ENCODE data around the gene NOA1.

Gene NOA1

DNA sequence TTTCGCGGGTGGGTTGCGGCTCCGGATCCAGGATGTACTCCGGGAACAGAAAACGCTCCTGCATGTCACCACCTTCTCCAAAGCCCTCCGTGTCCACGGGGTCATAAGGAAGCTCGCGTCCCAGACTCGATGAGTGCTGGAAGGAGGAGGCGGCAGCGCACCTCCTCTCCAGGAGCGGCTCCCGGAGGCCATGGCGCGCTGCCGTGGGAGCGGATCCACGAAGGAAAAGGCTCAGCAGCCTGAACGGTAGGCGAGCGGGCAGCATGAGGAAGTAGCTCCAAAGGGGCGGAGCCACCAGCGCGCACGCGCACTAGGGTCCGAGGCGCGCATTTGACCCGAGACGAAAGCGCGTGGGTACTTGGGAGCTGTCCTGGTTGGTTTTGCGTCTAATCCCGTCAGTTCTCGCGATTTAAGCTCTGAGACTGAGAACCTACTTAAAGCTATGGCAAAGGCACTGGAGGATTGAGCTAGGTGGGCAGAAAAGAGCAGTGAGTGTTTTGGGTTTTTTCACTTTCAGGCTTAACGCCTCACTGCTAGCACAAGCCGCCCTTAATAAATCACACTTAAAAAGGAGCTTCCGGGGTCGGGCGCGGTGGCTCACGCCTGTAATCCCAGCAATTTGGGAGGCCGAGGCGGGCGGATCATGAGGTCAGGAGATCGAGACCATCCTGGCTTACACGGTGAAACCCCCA, at the start of gene NOA1:
NOA1 (minus strand) TSS at position 286 of the 692 bp plus-strand sequence; CDS start at position 265, 21 bp downstream.
- no peak for TF ChIP-seq CTCF (IDR thresholded peaks at IDR 0.05; ENCODE audit: low read depth, low read length)
- peak; percentile 98 for DNase-seq (ENCODE audit: extremely low read depth, low read depth)

DNA sequence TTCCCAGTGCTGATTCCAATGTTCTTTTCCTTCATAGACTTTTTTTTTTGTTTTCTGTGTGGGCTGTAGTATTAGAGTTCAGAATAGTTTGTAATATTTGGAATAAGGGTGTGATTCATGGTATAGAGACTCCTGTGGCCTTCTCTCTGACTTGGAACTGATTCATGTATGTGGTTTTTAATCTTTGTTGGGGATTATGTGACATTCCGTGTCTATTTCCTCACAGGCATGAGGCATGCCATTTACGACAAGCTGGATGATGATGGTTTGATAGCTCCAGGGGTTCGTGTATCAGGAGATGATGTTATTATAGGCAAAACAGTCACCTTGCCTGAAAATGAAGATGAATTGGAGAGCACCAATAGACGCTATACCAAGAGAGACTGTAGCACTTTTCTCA, 45.7 kb upstream of the NOA1 start:
- peak; percentile 43 for DNase-seq (ENCODE audit: extremely low read depth, low read depth)
- TF ChIP-seq CTCF (IDR thresholded peaks at IDR 0.05; ENCODE audit: low read depth, low read length), result no peak

DNA sequence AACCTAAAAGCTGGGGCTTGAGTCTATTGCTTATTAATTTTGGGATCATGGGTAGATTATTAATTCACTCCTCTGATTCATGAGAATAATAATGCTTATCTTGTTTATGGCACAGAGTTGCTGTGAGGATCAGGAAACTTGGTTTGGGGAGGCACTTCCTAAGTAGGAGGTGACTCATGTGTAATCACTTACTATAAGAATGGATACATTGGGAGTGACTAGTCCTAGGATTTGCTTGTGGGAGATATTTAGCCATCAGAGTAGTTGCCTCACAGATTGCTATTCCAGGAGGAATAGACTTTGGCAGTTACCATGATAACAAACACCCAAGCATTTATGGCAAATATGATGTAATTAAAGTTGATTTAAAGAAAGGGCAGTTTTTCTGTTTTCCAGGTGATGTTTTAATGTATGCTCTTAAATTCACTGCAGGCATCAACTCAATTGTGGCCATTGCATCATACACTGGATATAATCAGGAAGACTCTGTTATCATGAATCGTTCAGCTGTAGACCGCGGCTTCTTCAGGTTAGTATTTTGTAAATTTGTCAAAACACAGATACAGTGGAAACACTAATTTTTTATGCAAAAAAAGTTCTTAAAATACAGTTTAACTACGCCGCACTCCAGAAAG, 43.2 kb upstream of the NOA1 start:
- DNase-seq (ENCODE audit: extremely low read depth, low read depth), result no peak

GRCh38 chr4:57018980-57019379, 41.6 kb upstream of the NOA1 start:
- TF ChIP-seq CTCF (IDR thresholded peaks at IDR 0.05; ENCODE audit: low read depth, low read length), result peak; percentile 14
- no peak for DNase-seq (ENCODE audit: extremely low read depth, low read depth)

More for the DNA sequence above, 43.2 kb upstream of the NOA1 start:
- no peak for TF ChIP-seq CTCF (IDR thresholded peaks at IDR 0.05; ENCODE audit: low read depth, low read length)

DNA sequence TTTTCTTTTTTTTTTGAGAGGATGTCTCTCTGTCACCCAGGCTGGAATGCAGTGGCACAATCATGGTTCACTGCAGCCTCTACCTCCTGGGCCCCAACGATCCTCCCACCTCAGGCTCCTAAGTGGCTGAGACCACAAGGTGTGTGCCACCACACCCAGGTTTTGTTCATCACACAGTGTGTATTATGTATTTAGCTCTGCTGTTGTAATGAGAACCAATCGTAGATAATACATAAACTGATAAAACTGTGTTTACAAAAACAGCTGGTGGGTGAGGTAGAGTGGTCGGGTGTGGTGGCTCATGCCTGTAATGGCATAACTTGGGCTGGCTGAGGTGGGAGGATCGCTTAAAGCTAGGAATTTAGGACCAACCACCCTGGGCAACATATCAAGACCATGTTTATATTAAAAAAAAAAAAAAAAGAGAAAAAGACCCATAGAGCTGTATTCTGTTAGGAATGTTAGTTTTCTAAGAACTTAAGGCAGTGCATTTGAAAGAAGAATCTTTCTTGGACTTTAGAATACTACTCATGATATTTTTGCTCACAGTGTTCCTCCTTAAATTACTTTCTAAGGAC, 36.2 kb upstream of the NOA1 start:
- TF ChIP-seq CTCF (IDR thresholded peaks at IDR 0.05; ENCODE audit: low read depth, low read length), result no peak

DNA sequence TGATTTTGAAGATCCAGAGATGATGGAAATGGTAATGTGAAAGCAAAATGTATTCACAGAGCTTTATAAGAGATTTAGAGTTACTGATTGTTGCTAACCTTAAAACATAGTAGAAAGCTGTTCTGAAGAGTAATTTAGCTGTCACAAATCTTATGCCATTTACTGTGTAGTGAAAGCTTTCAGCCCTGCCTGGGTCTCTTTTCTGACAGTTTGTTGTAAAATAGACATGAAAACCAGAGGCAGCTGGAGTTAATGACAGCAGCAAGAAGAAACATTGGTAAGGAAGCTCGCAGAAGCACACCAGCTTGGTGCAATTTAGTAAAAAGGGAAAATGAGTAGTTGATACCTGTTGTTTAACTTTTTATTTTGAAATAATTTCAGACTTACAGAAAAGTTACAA, 22.3 kb upstream of the NOA1 start:
- TF ChIP-seq CTCF (IDR thresholded peaks at IDR 0.05; ENCODE audit: low read depth, low read length), result no peak

More for the DNA sequence above, 36.2 kb upstream of the NOA1 start:
- DNase-seq (ENCODE audit: extremely low read depth, low read depth), result no peak

DNA sequence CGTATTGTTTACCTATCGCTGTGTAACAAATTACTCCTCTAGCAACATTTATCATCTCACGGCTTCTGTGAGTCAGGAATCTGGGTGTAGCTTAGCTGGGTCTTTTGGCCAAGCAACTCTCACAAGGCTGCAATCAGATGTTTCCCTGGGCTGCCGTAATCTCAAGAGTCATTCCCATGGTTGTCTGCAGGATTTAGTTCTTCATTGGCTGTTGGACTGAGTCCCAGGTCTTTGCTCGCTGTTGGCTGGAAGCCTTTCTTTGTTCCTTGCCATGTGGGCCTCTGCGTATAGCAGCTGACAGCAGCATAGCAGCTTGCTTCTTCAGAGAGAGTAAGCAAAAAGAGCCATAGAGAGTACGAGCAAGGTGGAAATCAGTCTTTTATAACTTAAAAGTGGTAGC, 18.1 kb upstream of the NOA1 start:
- no peak for TF ChIP-seq CTCF (IDR thresholded peaks at IDR 0.05; ENCODE audit: low read depth, low read length)
- DNase-seq (ENCODE audit: extremely low read depth, low read depth), result peak; percentile 83

More for the DNA sequence above, 22.3 kb upstream of the NOA1 start:
- no peak for DNase-seq (ENCODE audit: extremely low read depth, low read depth)

All from AG09319 (cell line).